Epidermal melanocyte (primary cell): ENCODE results near the gene AHCYL2.
"Not testable (repeated sequence)": the region's sequence is repeated elsewhere in the genome, so short reads cannot be mapped to it uniquely, and the experiment has no call there.

Experiments
- DNase-seq: peaks from one replicate; pipeline ENCODE4 v3.0.0; 2011; ENCODE audit warnings: low spot score; ENCODE audit not compliant: insufficient read length

Gene AHCYL2

GRCh38 chr7:129285111-129285510 is 60.3 kb downstream of the AHCYL2 start:
- DNase-seq: no peak

- DNase-seq: no peak
Observed at GRCh38 chr7:129292861-129293260, 68.0 kb downstream of the AHCYL2 start.

- DNase-seq: no peak
Observed at GRCh38 chr7:129295015-129295423, 70.2 kb downstream of the AHCYL2 start.

GRCh38 chr7:129298268-129298893 is 73.6 kb downstream of the AHCYL2 start:
- DNase-seq: no peak

GRCh38 chr7:129299889-129300288 is 75.1 kb downstream of the AHCYL2 start:
- no peak for DNase-seq

- DNase-seq: not testable (repeated sequence)
Observed at GRCh38 chr7:129300299-129300698, 75.5 kb downstream of the AHCYL2 start.

GRCh38 chr7:129307592-129307991 is 82.8 kb downstream of the AHCYL2 start:
- DNase-seq: no peak

GRCh38 chr7:129308047-129308446 is 83.2 kb downstream of the AHCYL2 start:
- DNase-seq: no peak

GRCh38 chr7:129311429-129311828 is 86.6 kb downstream of the AHCYL2 start:
- no peak for DNase-seq

GRCh38 chr7:129313282-129313681 is 88.5 kb downstream of the AHCYL2 start:
- no peak for DNase-seq

- DNase-seq: no peak
Observed at GRCh38 chr7:129315960-129316359, 91.1 kb downstream of the AHCYL2 start.

- no peak for DNase-seq
Observed at GRCh38 chr7:129317450-129317849, 92.6 kb downstream of the AHCYL2 start.

GRCh38 chr7:129327076-129327475 is 102.2 kb downstream of the AHCYL2 start:
- DNase-seq: no peak

GRCh38 chr7:129332254-129333035 is 107.6 kb downstream of the AHCYL2 start:
- DNase-seq: no peak

- DNase-seq: no peak
Observed at GRCh38 chr7:129334473-129334872, 109.6 kb downstream of the AHCYL2 start.

- no peak for DNase-seq
Observed at GRCh38 chr7:129338450-129338849, 113.6 kb downstream of the AHCYL2 start.

GRCh38 chr7:129341212-129341611 is 116.4 kb downstream of the AHCYL2 start:
- DNase-seq: no peak

- DNase-seq: no peak
Observed at GRCh38 chr7:129341816-129342806, 117.3 kb downstream of the AHCYL2 start.

- peak; percentile 33 for DNase-seq
Observed at GRCh38 chr7:129343099-129343700, 118.4 kb downstream of the AHCYL2 start.

GRCh38 chr7:129347330-129347729 is 122.5 kb downstream of the AHCYL2 start:
- no peak for DNase-seq

- DNase-seq: no peak
Observed at GRCh38 chr7:129348023-129348740, 123.4 kb downstream of the AHCYL2 start.
